H1 (cell line): ENCODE measurements around the gene ARHGAP10. TPM values are rescaled to one million over a fixed set of nuclear protein-coding genes. Genes with fewer than 3 reads are reported as not detected.

Experiments used
- CTCF ChIA-PET: fragments of 300-600 bp; sonication (Branson Sonifier 250); formaldehyde crosslinking; loops from one replicate; lab custom pipeline; 2021; ENCODE audit not compliant: partially characterized antibody; lab: Charles Lee
- POLR2A ChIA-PET: fragments of 300-600 bp; sonication (Branson Sonifier 250); formaldehyde crosslinking; loops from one replicate; lab custom pipeline; 2021; ENCODE audit warnings: inconsistent platforms; ENCODE audit not compliant: partially characterized antibody; lab: Charles Lee
- DNase-seq, 2 experiments: peaks; one replicate each; pipeline versions ENCODE4 v3.0.0 to v3.0.0-alpha.2; 2010 to 2022; ENCODE audit warnings: low spot score in 2 of 2, low read depth in 1 of 2, mixed read lengths in 1 of 2
- FAIRE-seq: peaks from 2 replicates; lab custom pipeline; 2011; peaks lifted over from hg19 to GRCh38; lab: Jason Lieb, UNC
- H2AFZ ChIP-seq: 2 replicates; pipeline ENCODE4 v1.8.1; 2012; ENCODE audit warnings: low read length, inconsistent platforms
- H2AK5ac ChIP-seq: 2 replicates; pipeline ENCODE4 v1.6.1; 2013; ENCODE audit warnings: low read depth, low read length
- H2BK120ac ChIP-seq: replicated peaks from 2 replicates; pipeline ENCODE3; 2013; ENCODE audit warnings: low read depth, low read length, inconsistent platforms
- H2BK12ac ChIP-seq: 2 replicates; pipeline ENCODE4 v1.6.1; 2013; ENCODE audit warnings: low read depth, low read length
- H2BK15ac ChIP-seq: 2 replicates; pipeline ENCODE4 v1.6.1; 2013; ENCODE audit warnings: low read length
- H2BK20ac ChIP-seq: 2 replicates; pipeline ENCODE4 v1.6.1; 2013; ENCODE audit warnings: low read length
- H2BK5ac ChIP-seq: 2 replicates; pipeline ENCODE4 v1.6.1; 2013; ENCODE audit warnings: low read depth, low read length
- H3K14ac ChIP-seq: 2 replicates; pipeline ENCODE4 v1.6.1; 2013; ENCODE audit warnings: inconsistent platforms; ENCODE audit not compliant: insufficient read length
- H3K18ac ChIP-seq: 2 replicates; pipeline ENCODE4 v1.6.1; 2013; ENCODE audit warnings: low read length; ENCODE audit errors: extremely low read depth
- H3K23ac ChIP-seq: 2 replicates; pipeline ENCODE4 v1.6.1; 2013; ENCODE audit warnings: inconsistent platforms; ENCODE audit not compliant: insufficient read length
- H3K23me2 ChIP-seq: 2 replicates; pipeline ENCODE4 v1.6.1; 2013; ENCODE audit warnings: low read depth, low read length
- H3K27ac ChIP-seq: 2 replicates; pipeline ENCODE4 v1.6.1; 2011; ENCODE audit warnings: low read depth, low read length, inconsistent platforms
- H3K27me3 ChIP-seq, 4 experiments: replicated peaks in 1 of 4; 1 replicate in 1 of 4; 2 replicates in 3 of 4; pipeline versions ENCODE4 v1.6.1 to v1.8.1; 2011 to 2013; ENCODE audit warnings: low read length in 3 of 4, mild to moderate bottlenecking in 3 of 4, inconsistent platforms in 2 of 4, mixed read lengths in 2 of 4, moderate library complexity in 1 of 4; ENCODE audit not compliant: control insufficient read depth in 3 of 4, insufficient read depth in 3 of 4; ENCODE audit errors: extremely low read depth in 1 of 4
- H3K36me3 ChIP-seq, 4 experiments: 2 replicates each; pipeline versions ENCODE4 v1.6.1 to v1.8.1; 2011 to 2013; ENCODE audit warnings: mild to moderate bottlenecking in 4 of 4, low read length in 3 of 4, moderate library complexity in 2 of 4, control low read depth in 1 of 4, inconsistent platforms in 1 of 4; ENCODE audit not compliant: insufficient read depth in 4 of 4, control insufficient read depth in 2 of 4
- H3K4ac ChIP-seq: replicated peaks from 2 replicates; pipeline ENCODE3; 2013; ENCODE audit warnings: low read length, low read depth, mixed read lengths, inconsistent platforms; ENCODE audit not compliant: insufficient read length
- H3K4me1 ChIP-seq, 4 experiments: replicated peaks in 1 of 4; 1 replicate in 1 of 4; 2 replicates in 3 of 4; pipeline versions ENCODE4 v1.6.1 to v1.8.1; 2011 to 2013; ENCODE audit warnings: low read length in 3 of 4, inconsistent platforms in 2 of 4, mixed read lengths in 1 of 4; ENCODE audit not compliant: insufficient read depth in 4 of 4, control insufficient read depth in 3 of 4
- H3K4me2 ChIP-seq, 2 experiments: 2 replicates each; pipeline versions ENCODE4 v1.6.1 to v1.8.1; 2011 to 2013; ENCODE audit warnings: low read depth in 2 of 2, low read length in 2 of 2, control low read depth in 1 of 2, inconsistent platforms in 1 of 2, mild to moderate bottlenecking in 1 of 2; ENCODE audit not compliant: insufficient read depth in 1 of 2
- H3K4me3 ChIP-seq, 4 experiments: fragments of 200-600, 300-600 bp in 1 of 4; sonication (generic), shearing (Covaris generic), sonication (Bioruptor Twin) in 1 of 4; 2 replicates each; pipeline versions ENCODE4 v1.5.1 to v1.8.1; 2011 to 2016; ENCODE audit warnings: low read length in 4 of 4, low read depth in 3 of 4, control low read depth in 2 of 4, inconsistent platforms in 2 of 4, mild to moderate bottlenecking in 2 of 4, mixed read lengths in 1 of 4, moderate library complexity in 1 of 4; ENCODE audit not compliant: insufficient read depth in 2 of 4; ENCODE audit errors: extremely low read depth in 1 of 4
- H3K56ac ChIP-seq: replicated peaks from 2 replicates; pipeline ENCODE3; 2013; ENCODE audit warnings: low read depth, mild to moderate bottlenecking, mixed read lengths, low read length, inconsistent platforms; ENCODE audit not compliant: insufficient read length
- H3K79me1 ChIP-seq: 2 replicates; pipeline ENCODE4 v1.6.1; 2013; ENCODE audit warnings: low read depth, low read length, control low read depth
- H3K79me2 ChIP-seq, 2 experiments: 2 replicates each; pipeline versions ENCODE4 v1.6.1 to v1.8.1; 2012 to 2013; ENCODE audit warnings: low read length in 2 of 2, mild to moderate bottlenecking in 2 of 2, inconsistent platforms in 1 of 2; ENCODE audit not compliant: insufficient read depth in 2 of 2, control insufficient read depth in 1 of 2
- H3K9ac ChIP-seq, 4 experiments: replicated peaks in 1 of 4; 1 replicate in 1 of 4; 2 replicates in 3 of 4; pipeline versions ENCODE4 v1.6.1 to v1.8.1; 2011 to 2013; ENCODE audit warnings: low read depth in 3 of 4, low read length in 3 of 4, control low read depth in 2 of 4, mild to moderate bottlenecking in 2 of 4, moderate library complexity in 2 of 4, inconsistent platforms in 1 of 4; ENCODE audit errors: extremely low read depth in 1 of 4
- H3K9me3 ChIP-seq, 2 experiments: 2 replicates each; pipeline versions ENCODE4 v1.6.1 to v1.8.1; 2012 to 2013; ENCODE audit warnings: mild to moderate bottlenecking in 2 of 2, moderate library complexity in 2 of 2, control low read depth in 1 of 2, inconsistent platforms in 1 of 2, low read depth in 1 of 2, low read length in 1 of 2, mixed read lengths in 1 of 2; ENCODE audit not compliant: insufficient read depth in 2 of 2
- H4K20me1 ChIP-seq, 2 experiments: replicated peaks in 1 of 2; 2 replicates each; pipeline versions ENCODE3 to v1.8.1; 2011 to 2013; ENCODE audit warnings: inconsistent platforms in 2 of 2, low read length in 2 of 2, mild to moderate bottlenecking in 1 of 2; ENCODE audit not compliant: insufficient read depth in 2 of 2, control insufficient read depth in 1 of 2
- H4K5ac ChIP-seq: 2 replicates; pipeline ENCODE4 v1.6.1; 2013; ENCODE audit warnings: low read length, low read depth, mixed read lengths, inconsistent platforms; ENCODE audit not compliant: insufficient read length
- H4K8ac ChIP-seq: 2 replicates; pipeline ENCODE4 v1.8.0; 2013; ENCODE audit warnings: mild to moderate bottlenecking, moderate library complexity, low read length, inconsistent platforms; ENCODE audit not compliant: insufficient read depth; ENCODE audit errors: extremely low read depth
- H4K91ac ChIP-seq: replicated peaks from 2 replicates; pipeline ENCODE3; 2013; ENCODE audit warnings: low read length, mixed read lengths, inconsistent platforms; ENCODE audit not compliant: insufficient read length
- BRCA1 ChIP-seq: IDR thresholded peaks from 2 replicates; pipeline ENCODE4 v1.6.1; 2012; ENCODE audit warnings: low read depth, low read length, improper control_type of control experiment
- CBX8 ChIP-seq: fragments of 300-800, 300-1000 bp; sonication (generic); IDR thresholded peaks from 2 replicates; pipeline ENCODE4 v1.7.1; 2016; ENCODE audit warnings: low read depth, low read length, borderline replicate concordance
- CHD1 ChIP-seq: IDR thresholded peaks from 2 replicates; pipeline ENCODE4 v1.6.1; 2012; ENCODE audit warnings: low read depth, low read length, improper control_type of control experiment
- MAFK ChIP-seq: IDR thresholded peaks from 2 replicates; pipeline ENCODE4 v1.6.1; 2012; ENCODE audit warnings: low read depth, mild to moderate bottlenecking, improper control_type of control experiment, low read length
- RBBP5 ChIP-seq: IDR thresholded peaks from 2 replicates; pipeline ENCODE4 v1.7.1; 2012; ENCODE audit warnings: low read depth, mild to moderate bottlenecking, inconsistent platforms, low read length, moderate library complexity, borderline replicate concordance
- SIX5 ChIP-seq: IDR thresholded peaks from 2 replicates; pipeline ENCODE4 v1.6.1; 2011; ENCODE audit warnings: mild to moderate bottlenecking, low read depth, low read length
- TAF7 ChIP-seq: optimal IDR thresholded peaks from 2 replicates; pipeline ENCODE3; 2011; ENCODE audit warnings: low read depth, mild to moderate bottlenecking, inconsistent platforms, low read length, moderate library complexity, borderline replicate concordance
- WGBS, 2 experiments: shearing (Covaris generic) in 1 of 2; methylation state at CpG; one replicate each; pipeline versions ENCODE4 v1.1.6 to v1.1.7; 2013 to 2015; ENCODE audit warnings: low lambda C conversion rate in 2 of 2, mixed read lengths in 2 of 2, inconsistent platforms in 1 of 2, low coverage in 1 of 2, missing lambda C conversion rate in 1 of 2; ENCODE audit not compliant: insufficient replicate concordance in 2 of 2, insufficient coverage in 1 of 2, insufficient read length in 1 of 2; ENCODE audit errors: extremely low coverage in 1 of 2, missing lambda C conversion rate in 1 of 2; 5-methylcytosine and 5-hydroxymethylcytosine counted together
- polyA plus RNA-seq, 7 experiments: library from polyadenylated mRNA; depleted of rRNA in 3 of 7; stranded (reverse) in 5 of 7; unstranded in 2 of 7; fragments of >200 nt in 5 of 7; fragments of 200-250 nt in 2 of 7; gene quantifications; 1 replicate in 5 of 7; 2 replicates in 1 of 7; 4 replicates in 1 of 7; pipeline versions ENCODE4 v1.2.1 to v1.2.3, GENCODE V29; 2011 to 2013; ENCODE audit warnings: missing spikeins in 2 of 7, mixed read lengths in 2 of 7
- total RNA-seq: library from RNA; stranded (reverse); fragmentation: NEBNext Ultra II Directional; extraction: Animal tissue kit (Norgen Biotek cat#: 25700); gene quantifications from 2 replicates; pipeline ENCODE4 v1.2.1, GENCODE V29; 2021
- TF ChIP-seq, protein P1 (sequence below), 3 experiments: IDR thresholded peaks; 1 replicate in 2 of 3; 2 replicates in 1 of 3; pipeline versions ENCODE4 v1.5.1 to v1.6.1; 2011; ENCODE audit warnings: low read length in 3 of 3, mild to moderate bottlenecking in 3 of 3, inconsistent platforms in 2 of 3, low read depth in 1 of 3, moderate library complexity in 1 of 3; ENCODE audit not compliant: insufficient read depth in 1 of 3; ENCODE audit errors: control extremely low read depth in 1 of 3

ARHGAP10 gene
- total and polyA plus RNA-seq, 2 of the 8 experiments (the other 6 are each of a cell fraction or from before 2014, with no cell fraction given) = 3.7 to 6.1 TPM

DNA sequence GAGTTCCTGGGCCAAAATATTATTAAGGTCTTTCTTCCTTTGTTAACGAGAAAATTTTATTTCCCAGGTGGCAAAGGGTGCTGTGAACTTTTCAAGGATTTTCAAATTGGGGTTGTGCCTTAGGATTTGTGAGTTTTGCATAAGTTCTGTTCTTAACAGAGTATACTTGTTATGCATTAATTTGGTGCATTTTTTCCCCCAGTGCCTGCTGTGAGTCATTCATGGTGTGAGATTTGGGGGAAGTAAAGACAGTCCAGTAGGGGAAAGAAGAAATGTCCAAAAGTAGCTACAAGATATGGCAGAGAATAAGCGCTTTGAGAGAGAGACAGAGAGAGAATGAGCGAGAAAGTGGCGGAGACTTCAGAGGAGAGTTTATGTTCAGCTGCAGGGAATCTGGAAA, 239.2 kb downstream of the ARHGAP10 start:
- no peaks in the 10 kb centered on the region for H3K23me2 ChIP-seq
- FAIRE-seq (no peak), DNase-seq (no peak)
- ChIA-PET POLR2A (no interaction called here), CTCF (interaction anchor here (1.2 kb wide), 1 partner anchor 12 kb away, joined by 3 read pairs; no protein-coding TSS in a partner anchor)
- no peak overlapping the region for H3K4me2 ChIP-seq
- no peak overlapping the region for H4K8ac ChIP-seq
- H2BK5ac ChIP-seq = no peak overlapping the region
- no peak overlapping the region for H3K4me3 ChIP-seq
- H4K91ac ChIP-seq = no peak overlapping the region
- no peak overlapping the region for H3K9ac ChIP-seq
- no peak overlapping the region for H3K23ac ChIP-seq
- H3K79me1 ChIP-seq = no peaks in the 10 kb centered on the region
- whole genome bisulfite sequencing, 2 experiments = 89% methylated on average over 4 of the region's 4 CpGs; no CpG with 5 or more reads in 1 of the 2 experiments
- no peak overlapping the region for H2AFZ ChIP-seq
- TF ChIP-seq SIX5 (no peak), CHD1 (no peak), CBX8 (no peak), TAF7 (no peak), BRCA1 (no peak), MAFK (no peak), RBBP5 (no peak)
- TF ChIP-seq, protein P1, sequence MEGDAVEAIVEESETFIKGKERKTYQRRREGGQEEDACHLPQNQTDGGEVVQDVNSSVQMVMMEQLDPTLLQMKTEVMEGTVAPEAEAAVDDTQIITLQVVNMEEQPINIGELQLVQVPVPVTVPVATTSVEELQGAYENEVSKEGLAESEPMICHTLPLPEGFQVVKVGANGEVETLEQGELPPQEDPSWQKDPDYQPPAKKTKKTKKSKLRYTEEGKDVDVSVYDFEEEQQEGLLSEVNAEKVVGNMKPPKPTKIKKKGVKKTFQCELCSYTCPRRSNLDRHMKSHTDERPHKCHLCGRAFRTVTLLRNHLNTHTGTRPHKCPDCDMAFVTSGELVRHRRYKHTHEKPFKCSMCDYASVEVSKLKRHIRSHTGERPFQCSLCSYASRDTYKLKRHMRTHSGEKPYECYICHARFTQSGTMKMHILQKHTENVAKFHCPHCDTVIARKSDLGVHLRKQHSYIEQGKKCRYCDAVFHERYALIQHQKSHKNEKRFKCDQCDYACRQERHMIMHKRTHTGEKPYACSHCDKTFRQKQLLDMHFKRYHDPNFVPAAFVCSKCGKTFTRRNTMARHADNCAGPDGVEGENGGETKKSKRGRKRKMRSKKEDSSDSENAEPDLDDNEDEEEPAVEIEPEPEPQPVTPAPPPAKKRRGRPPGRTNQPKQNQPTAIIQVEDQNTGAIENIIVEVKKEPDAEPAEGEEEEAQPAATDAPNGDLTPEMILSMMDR (IDR thresholded peaks at IDR 0.05; ENCODE audit: control extremely low read depth in 1 of 3, insufficient read depth in 1 of 3, low read depth in 1 of 3, low read length in 3 of 3) = no peak
- no peak overlapping the region for H3K56ac ChIP-seq
- H2BK120ac ChIP-seq = no peak overlapping the region
- H3K36me3 ChIP-seq = no peaks in the 10 kb centered on the region
- H4K20me1 ChIP-seq = no peaks in the 10 kb centered on the region
- no peak overlapping the region for H3K27ac ChIP-seq
- peaks cover 2 to 5% (median 4%) of the 10 kb centered on the region in 4 experiments; a peak in 4 of 7 replicates for H3K4me1 ChIP-seq
- H2BK12ac ChIP-seq = no peak overlapping the region
- no peak overlapping the region for H3K14ac ChIP-seq
- no peak overlapping the region for H3K18ac ChIP-seq
- no peak overlapping the region for H2AK5ac ChIP-seq
- H3K27me3 ChIP-seq = no peaks in the 10 kb centered on the region
- no peaks in the 10 kb centered on the region for H3K79me2 ChIP-seq
- H2BK15ac ChIP-seq = no peak overlapping the region
- H3K9me3 ChIP-seq = 0 out of 4 replicates have a peak, but pooled peaks cover 0 to 4% of the 10 kb centered on the region in 2 experiments
- no peak overlapping the region for H2BK20ac ChIP-seq
- no peak overlapping the region for H4K5ac ChIP-seq
- H3K4ac ChIP-seq = no peak overlapping the region
